Embryonic facial prominence (tissue), 1 donor: ENCODE measurements around the gene SPATS2L.

Experiments used
- DNase-seq: peaks from one replicate; pipeline ENCODE4 v3.0.0-alpha.2; 2016; ENCODE audit errors: extremely low spot score

The SPATS2L gene

GRCh38 chr2:200350850-200351285 lies 44.4 kb downstream of the SPATS2L start:
- no peak for DNase-seq

- DNase-seq: no peak
These were observed 45.3 kb downstream of the SPATS2L start for GRCh38 chr2:200351815-200352214.

- no peak for DNase-seq
These were observed 46.1 kb downstream of the SPATS2L start for GRCh38 chr2:200352636-200353035.

DNA sequence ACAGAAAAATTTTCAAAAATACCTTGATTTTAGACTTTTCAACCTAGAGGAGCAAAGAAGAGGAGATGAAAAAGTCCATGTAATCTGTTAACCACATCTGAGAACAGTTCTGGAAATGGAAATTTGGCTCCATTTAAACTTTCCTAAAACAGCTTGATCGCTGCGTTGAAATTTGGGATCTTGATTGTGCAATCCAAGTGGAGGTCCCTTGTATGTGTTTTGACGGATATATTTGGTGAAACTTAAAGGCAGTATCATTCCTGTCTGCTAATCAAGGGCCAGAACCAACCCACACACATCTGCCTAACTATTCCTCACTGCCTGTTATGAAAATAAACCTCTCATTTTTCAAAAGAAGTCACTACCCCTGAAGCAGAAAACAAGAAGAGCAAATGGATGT lies 46.6 kb downstream of the SPATS2L start:
- no peak for DNase-seq

DNA sequence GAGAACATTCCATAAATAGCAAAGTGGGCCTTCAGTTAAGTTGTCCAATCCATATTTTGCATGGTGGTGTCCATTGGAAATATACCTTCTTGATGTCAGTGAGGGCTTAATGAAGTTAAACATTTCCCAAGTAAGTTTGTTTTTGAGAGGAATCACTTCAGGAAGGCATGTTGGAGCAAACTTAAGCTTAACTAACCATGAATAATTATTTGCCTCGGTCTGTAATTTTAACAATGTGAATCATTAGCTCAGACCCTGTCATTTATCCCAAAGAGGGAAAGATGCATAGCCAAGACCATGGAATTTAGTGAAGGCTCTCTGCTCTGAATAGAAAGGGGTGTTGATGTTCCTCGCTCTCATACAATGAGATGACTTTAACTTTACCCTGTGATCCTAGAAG lies 47.4 kb downstream of the SPATS2L start:
- no peak for DNase-seq

DNA sequence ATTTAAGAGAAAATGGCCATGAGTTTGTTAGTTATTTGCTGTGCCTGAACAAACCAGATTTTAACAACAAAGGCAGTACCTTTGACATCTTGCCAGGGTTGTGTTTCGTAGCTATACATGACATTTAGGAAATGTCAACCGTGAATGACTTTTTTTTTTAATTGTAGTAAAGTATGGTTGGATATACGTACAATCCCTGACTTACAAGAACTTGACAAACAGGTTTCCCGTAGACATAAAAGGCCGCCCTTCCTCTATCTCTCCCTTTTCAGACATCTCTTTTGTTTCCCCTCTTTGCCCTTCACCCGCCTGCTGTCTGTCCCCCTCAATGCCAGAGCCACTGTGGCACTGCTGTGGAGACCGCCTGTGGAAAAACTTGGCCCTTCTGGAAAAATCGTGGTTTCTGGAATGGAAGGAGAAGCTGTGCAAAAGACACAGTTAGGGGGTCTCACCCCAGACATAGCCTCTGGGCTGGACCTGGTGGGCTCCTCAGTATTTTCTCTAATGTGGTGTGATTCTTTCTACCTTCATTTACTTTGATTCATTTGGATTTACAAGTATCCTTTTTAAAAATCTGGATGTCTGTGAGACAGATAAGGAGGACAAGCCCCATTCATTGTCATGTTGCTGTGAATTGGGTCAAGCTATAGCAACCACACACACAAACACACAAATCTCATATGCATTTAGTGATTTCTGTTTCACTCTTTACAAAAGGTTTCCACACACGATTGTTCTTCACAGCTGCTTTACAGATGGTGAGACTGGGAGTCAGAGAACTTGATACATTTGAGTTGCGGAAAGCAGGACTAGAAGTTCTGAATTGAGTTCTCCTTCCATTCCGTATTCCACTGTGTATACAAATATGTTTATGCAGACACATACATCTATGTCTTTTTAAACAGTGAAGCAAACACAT lies 48.6 kb downstream of the SPATS2L start:
- DNase-seq: peak; percentile 34

GRCh38 chr2:200356321-200356720 lies 49.8 kb downstream of the SPATS2L start:
- DNase-seq: peak; percentile 58

- no peak for DNase-seq
These were observed 50.4 kb downstream of the SPATS2L start for GRCh38 chr2:200356857-200357384.

DNA sequence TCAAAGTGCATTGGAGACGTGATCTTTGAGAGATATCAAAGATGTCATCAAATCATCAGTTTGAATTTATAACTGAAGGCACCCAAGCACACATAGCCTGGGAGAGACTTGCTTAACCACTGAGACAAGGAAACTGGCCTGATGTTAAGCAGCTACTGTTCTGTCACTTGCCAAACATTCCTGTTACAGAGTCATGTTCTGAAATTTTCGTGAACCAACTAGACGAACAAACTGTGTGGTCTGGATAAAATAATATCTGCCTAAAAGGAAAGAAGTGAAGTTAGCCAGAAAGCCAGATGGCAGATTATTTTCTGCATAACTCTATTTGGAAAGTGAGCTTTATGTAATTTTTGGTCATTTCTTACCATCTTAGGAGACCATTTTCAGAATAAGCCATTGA lies 51.4 kb downstream of the SPATS2L start:
- no peak for DNase-seq

GRCh38 chr2:200359552-200359951 lies 53.1 kb downstream of the SPATS2L start:
- DNase-seq: no peak

- DNase-seq: no peak
These were observed 53.9 kb downstream of the SPATS2L start for GRCh38 chr2:200360364-200360763.

- DNase-seq: no peak
These were observed 55.9 kb downstream of the SPATS2L start for GRCh38 chr2:200362202-200362917.

GRCh38 chr2:200363279-200363678 lies 56.8 kb downstream of the SPATS2L start:
- no peak for DNase-seq

DNA sequence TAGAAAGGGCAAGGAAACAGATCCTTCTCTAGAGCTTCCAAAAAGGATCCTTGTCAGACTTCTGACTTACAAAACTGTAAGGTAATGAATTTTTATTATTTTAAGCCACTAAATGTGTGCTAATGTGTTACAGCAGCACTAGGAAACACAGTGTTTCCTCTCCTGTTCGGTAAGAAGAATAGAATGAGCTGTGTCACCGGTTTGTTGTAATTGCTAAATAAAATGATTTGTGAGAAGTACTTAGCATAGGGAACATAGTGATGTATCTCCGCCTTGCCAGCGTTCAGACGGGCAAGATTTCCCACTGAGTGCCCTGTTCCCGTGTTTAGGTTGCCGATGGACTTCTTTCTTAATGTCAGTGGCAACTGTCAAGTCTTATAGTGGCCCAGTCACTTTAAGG lies 57.6 kb downstream of the SPATS2L start:
- DNase-seq: no peak

DNA sequence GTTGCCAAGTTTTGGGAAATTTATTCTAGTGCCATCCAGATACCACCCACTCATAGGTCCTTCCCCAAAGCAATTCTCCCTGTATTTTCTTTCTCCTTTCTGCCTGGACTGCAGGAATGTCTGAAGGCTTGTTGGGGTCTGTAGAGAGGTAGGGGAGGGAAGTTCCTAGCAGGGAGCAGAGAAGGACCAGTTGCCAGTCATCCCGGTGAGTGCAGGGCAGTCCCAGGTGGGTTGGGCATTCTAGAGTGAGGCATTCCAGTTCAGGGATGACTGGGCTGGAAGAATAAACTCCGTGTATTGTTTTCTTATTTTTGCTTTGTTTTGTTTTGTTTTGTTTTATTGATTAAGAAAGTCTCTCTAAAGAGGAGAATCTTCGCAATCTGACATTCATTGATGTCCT lies 58.1 kb downstream of the SPATS2L start:
- no peak for DNase-seq

DNA sequence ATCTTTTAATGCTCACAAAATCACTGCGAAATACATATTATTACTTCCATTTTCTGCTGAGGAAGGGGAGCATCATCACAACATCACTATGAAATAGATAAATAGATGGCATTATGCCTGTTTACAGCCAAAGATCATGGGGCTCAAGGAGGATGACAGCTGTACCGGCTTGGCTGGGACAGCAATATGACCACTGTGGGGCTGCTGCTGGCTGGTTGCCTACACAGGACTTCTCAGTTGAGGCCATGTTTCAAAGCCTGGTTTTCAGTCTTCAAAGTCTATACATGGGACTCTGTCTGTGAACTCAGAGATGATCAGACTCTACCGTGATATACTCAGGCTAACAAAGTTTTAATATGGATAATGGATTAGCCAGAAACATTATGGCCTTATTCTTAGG lies 58.7 kb downstream of the SPATS2L start:
- no peak for DNase-seq

- no peak for DNase-seq
These were observed 60.7 kb downstream of the SPATS2L start for GRCh38 chr2:200367155-200367554.

DNA sequence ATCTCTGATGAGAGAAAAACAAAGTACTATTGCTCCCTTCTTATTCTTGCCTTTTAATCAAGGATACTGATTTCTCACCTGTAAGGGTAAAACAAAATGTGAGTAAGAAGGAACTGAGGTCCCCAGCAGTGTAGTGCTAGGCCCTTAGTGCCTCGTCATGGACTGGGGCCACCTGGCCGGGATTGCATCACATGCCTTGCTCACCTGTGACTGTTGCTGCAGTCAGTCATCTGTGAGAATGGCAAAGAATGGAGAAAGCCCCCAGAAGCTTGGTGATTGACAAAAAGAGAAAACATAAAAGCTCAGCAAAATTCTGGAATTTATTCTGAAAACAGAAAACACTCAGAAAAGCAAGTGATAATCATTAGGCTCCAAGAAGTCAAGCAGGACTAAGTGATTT lies 63.4 kb downstream of the SPATS2L start:
- no peak for DNase-seq

GRCh38 chr2:200373231-200373630 lies 66.7 kb downstream of the SPATS2L start:
- no peak for DNase-seq

GRCh38 chr2:200373973-200374416 lies 67.5 kb downstream of the SPATS2L start:
- no peak for DNase-seq

GRCh38 chr2:200376513-200377354 lies 70.2 kb downstream of the SPATS2L start:
- DNase-seq: no peak
